Ramos (cell line): ENCODE data around the gene DOK3.

Source experiments
- in situ Hi-C: fragments of 300-500 bp; cut with MboI; formaldehyde crosslinking; loops from one replicate; pipeline ENCODE4 v1.14.3; 2022; ENCODE audit warnings: low sequenced_read_pairs; ENCODE audit not compliant: unreplicated experiment

DOK3 gene

GRCh38 chr5:177509381-177509951, at the start of gene DOK3:
DOK3 (minus strand) TSS chr5:177509826; CDS start chr5:177509540, 286 bp downstream.
- in situ Hi-C loops, result loop anchor here (10.0 kb wide), 1 partner anchor 605 kb away; the partner anchor contains the start of gene N4BP3

- in situ Hi-C loops, result no loop called here
Observed at GRCh38 chr5:177557796-177558195, 48.2 kb upstream of the DOK3 start.

- in situ Hi-C loops, result no loop called here
Observed at GRCh38 chr5:177557041-177557647, 47.5 kb upstream of the DOK3 start.

- in situ Hi-C loops, result no loop called here
Observed at GRCh38 chr5:177555665-177556064, 46.0 kb upstream of the DOK3 start.

- in situ Hi-C loops, result no loop called here
Observed at GRCh38 chr5:177555228-177555627, 45.6 kb upstream of the DOK3 start.

GRCh38 chr5:177554474-177555111, 45.0 kb upstream of the DOK3 start, which contains the start of gene FAM193B:
FAM193B (minus strand) TSS chr5:177554563; CDS start chr5:177554458, 105 bp downstream.
- in situ Hi-C loops, result no loop called here

GRCh38 chr5:177553671-177554429, 44.2 kb upstream of the DOK3 start:
- in situ Hi-C loops, result no loop called here

GRCh38 chr5:177552839-177553455, 43.3 kb upstream of the DOK3 start:
- in situ Hi-C loops, result no loop called here

GRCh38 chr5:177550122-177550521, 40.5 kb upstream of the DOK3 start:
- in situ Hi-C loops, result no loop called here

GRCh38 chr5:177548495-177548894, 38.9 kb upstream of the DOK3 start:
- in situ Hi-C loops, result no loop called here

- in situ Hi-C loops, result no loop called here
Observed at GRCh38 chr5:177547736-177548135, 38.1 kb upstream of the DOK3 start.

GRCh38 chr5:177546258-177546741, 36.7 kb upstream of the DOK3 start:
- in situ Hi-C loops, result no loop called here

GRCh38 chr5:177545487-177546257, 36.0 kb upstream of the DOK3 start:
- in situ Hi-C loops, result no loop called here

- in situ Hi-C loops, result no loop called here
Observed at GRCh38 chr5:177542816-177543465, 33.3 kb upstream of the DOK3 start.

- in situ Hi-C loops, result no loop called here
Observed at GRCh38 chr5:177540438-177540837, 30.8 kb upstream of the DOK3 start.

GRCh38 chr5:177539411-177539810, 29.8 kb upstream of the DOK3 start:
- in situ Hi-C loops, result no loop called here

- in situ Hi-C loops, result no loop called here
Observed at GRCh38 chr5:177538876-177539275, 29.2 kb upstream of the DOK3 start.

- in situ Hi-C loops, result no loop called here
Observed at GRCh38 chr5:177537389-177538361, 28.0 kb upstream of the DOK3 start.
